ENCODE measurements around the gene HAPLN2. TPM values are rescaled to one million over a fixed set of nuclear protein-coding genes. Genes with fewer than 3 reads are reported as not detected.

The HAPLN2 gene
- total and polyA plus RNA-seq, 2 of the 4 experiments (the other 2 are of a cell fraction) = not detected

- peak overlapping the region; percentile 72 for H4K91ac ChIP-seq (ENCODE audit: insufficient read depth, low read depth, low read length)
- peak overlapping the region; percentile 7; the same call in 1 of the 2 replicates for H3K56ac ChIP-seq (ENCODE audit: extremely low read depth, insufficient read depth, low read length)
- H3K36me3 ChIP-seq (ENCODE audit: control insufficient read depth, insufficient read depth, low read length) = no peaks in the 10 kb centered on the region
- H4K20me1 ChIP-seq (ENCODE audit: insufficient read depth, low read length) = no peaks in the 10 kb centered on the region
- H3K79me1 ChIP-seq (ENCODE audit: low read depth in 1 of 2, low read length in 2 of 2) = peaks cover 0 to 36% of the 10 kb centered on the region in 2 experiments; a peak in 2 of 4 replicates
- peak overlapping the region; percentile 69 for H3K14ac ChIP-seq (replicated peaks; ENCODE audit: low read depth, low read length)
- H2BK20ac ChIP-seq (ENCODE audit: low read depth, low read length) = peak overlapping the region; percentile 97
- TF ChIP-seq MXI1 (IDR thresholded peaks at IDR 0.05; ENCODE audit: borderline replicate concordance, low read depth, low read length) (no peak), RFX5 (IDR thresholded peaks at IDR 0.05; ENCODE audit: low read depth, low read length) (no peak), BHLHE40 (IDR thresholded peaks at IDR 0.05; ENCODE audit: low read depth, low read length) (no peak)
- peak overlapping the region; percentile 46 for H3K27ac ChIP-seq (ENCODE audit: insufficient read depth, low read length)
- no TSS peak for BruUV-seq (replicated peaks)
- H2BK15ac ChIP-seq (ENCODE audit: low read depth, low read length) = peak overlapping the region; percentile 83; the same call in 2 of the 3 replicates
- peak overlapping the region; percentile 87 for H3K4ac ChIP-seq (ENCODE audit: low read depth, low read length)
- H2AK9ac ChIP-seq (replicated peaks; ENCODE audit: low read depth, low read length, poor library complexity) = no peak overlapping the region
- in situ Hi-C loops (cut with MboI; ENCODE audit: low sequenced_read_pairs) (no loop called here), dilution Hi-C loops (cut with HindIII; ENCODE audit: low sequenced_read_pairs, unreplicated experiment) (no loop called here), intact Hi-C loops (cut with micrococcal nuclease) (no loop called here)
- H3K18ac ChIP-seq (ENCODE audit: low read depth, low read length) = peak overlapping the region; percentile 45; the same call in 1 of the 2 replicates
- peak overlapping the region; percentile 96 for H2BK120ac ChIP-seq (ENCODE audit: low read depth, low read length)
- H3K9me3 ChIP-seq (ENCODE audit: control insufficient read depth, insufficient read depth, low read length) = no peaks in the 10 kb centered on the region
- H2BK5ac ChIP-seq (ENCODE audit: low read depth, low read length, poor library complexity, severe bottlenecking) = peak overlapping the region; percentile 95
- 81% methylated on average over 3 of the region's 5 CpGs; no CpG with 5 or more reads in 1 of the 2 experiments for WGBS, 2 experiments (ENCODE audit: extremely low coverage in 2 of 2, insufficient read length in 1 of 2)
- H3K9me1 ChIP-seq (ENCODE audit: insufficient read depth, low read length) = peaks cover 25% of the 10 kb centered on the region
- ChIA-PET POLR2A (ENCODE audit: unreplicated experiment) (interaction anchor here (0.6 to 2.8 kb wide), 2 partner anchors 9 to 14 kb away, joined by 19 to 29 read pairs; partner anchors contain the start of gene NES), CTCF (interaction anchor here (2.3 kb wide), 1 partner anchor 27 kb away, joined by 6 read pairs; no protein-coding TSS in a partner anchor)
- peak overlapping the region; percentile 17; the same call in 1 of the 2 replicates for H3K4me2 ChIP-seq (ENCODE audit: low read depth, low read length)
- H3K4me1 ChIP-seq (ENCODE audit: control insufficient read depth, insufficient read depth, low read length) = peaks cover 62% of the 10 kb centered on the region
- H3K9ac ChIP-seq (ENCODE audit: low read depth, low read length) = peak overlapping the region; percentile 5; the same call in 1 of the 2 replicates
- H4K8ac ChIP-seq (ENCODE audit: low read depth in 2 of 2, low read length in 2 of 2) = peak overlapping the region; percentile 34 to 79; a peak in 2 of 4 replicates
- peak overlapping the region; percentile 73 for H2AK5ac ChIP-seq (ENCODE audit: low read depth, low read length)
- peak overlapping the region; percentile 22; the same call in 1 of the 2 replicates for H4K5ac ChIP-seq (ENCODE audit: low read depth, low read length)
- no peak overlapping the region for H3K4me3 ChIP-seq (ENCODE audit: insufficient read depth, low read depth, low read length)
- H3K27me3 ChIP-seq (ENCODE audit: control insufficient read depth, insufficient read depth, low read length) = no peaks in the 10 kb centered on the region
- H3K23ac ChIP-seq (ENCODE audit: low read depth, low read length) = peak overlapping the region; percentile 76
- no peak overlapping the region for H2AFZ ChIP-seq (replicated peaks; ENCODE audit: low read length, poor library complexity)
- DNase-seq = no peak
- ATAC-seq (ENCODE audit: low read depth) = no peak
Measured at GRCh38 chr1:156662800-156663055, 43.5 kb downstream of the HAPLN2 start.

Data from IMR-90 (cell line).